Activated CD4-positive, CD25-positive, alpha-beta regulatory T cell treated with anti-CD3 and anti-CD28 coated beads, Interleukin-2, amount 50 U/mL, for 24 hours (primary cell): Measurements from ENCODE around the gene EXOG.
A peak's percentile ranks its signal among the peaks of the same experiment; 100 is the strongest.

Experiments
- ATAC-seq, 2 donors: fragments of 150-1000 bp; cut with Tn5 transposase; one replicate each; pipeline ENCODE4 v1.10.0; 2021; ENCODE audit warnings: mild to moderate bottlenecking in 1 of 2, moderate library complexity in 1 of 2

EXOG gene

GRCh38 chr3:38474928-38475605, 21.1 kb upstream of the EXOG start:
- no peak for ATAC-seq

- ATAC-seq = no peak
These were observed 20.4 kb upstream of the EXOG start for GRCh38 chr3:38475716-38476115.

- no peak for ATAC-seq
These were observed 19.9 kb upstream of the EXOG start for GRCh38 chr3:38476157-38476756.

GRCh38 chr3:38477057-38477820, 18.9 kb upstream of the EXOG start:
- ATAC-seq = no peak

- ATAC-seq = no peak
These were observed 18.2 kb upstream of the EXOG start for GRCh38 chr3:38477839-38478450.

GRCh38 chr3:38478901-38479300, 17.2 kb upstream of the EXOG start:
- no peak for ATAC-seq

GRCh38 chr3:38479431-38480092, 16.6 kb upstream of the EXOG start:
- ATAC-seq = peak; percentile 37 to 59

- ATAC-seq = no peak
These were observed 16.1 kb upstream of the EXOG start for GRCh38 chr3:38480093-38480445.

- ATAC-seq = no peak
These were observed 15.2 kb upstream of the EXOG start for GRCh38 chr3:38480930-38481329.

- no peak for ATAC-seq
These were observed 13.2 kb upstream of the EXOG start for GRCh38 chr3:38482951-38483350.

GRCh38 chr3:38487323-38487722, 8.8 kb upstream of the EXOG start:
- ATAC-seq = no peak

- no peak for ATAC-seq
These were observed 7.2 kb upstream of the EXOG start for GRCh38 chr3:38488949-38489348.

GRCh38 chr3:38489766-38490165, 6.4 kb upstream of the EXOG start:
- no peak for ATAC-seq

GRCh38 chr3:38490281-38491030, 5.7 kb upstream of the EXOG start:
- no peak for ATAC-seq

- no peak for ATAC-seq
These were observed 4.9 kb upstream of the EXOG start for GRCh38 chr3:38491215-38491614.

GRCh38 chr3:38493031-38493430, 3.1 kb upstream of the EXOG start:
- ATAC-seq = no peak

GRCh38 chr3:38497031-38497430, 891 bp downstream of the EXOG start:
- ATAC-seq = no peak

GRCh38 chr3:38500688-38501417, 4.7 kb downstream of the EXOG start:
- ATAC-seq = no peak

- no peak for ATAC-seq
These were observed 11.0 kb downstream of the EXOG start for GRCh38 chr3:38507120-38507519.

GRCh38 chr3:38509732-38510131, 13.6 kb downstream of the EXOG start:
- ATAC-seq = no peak

- no peak for ATAC-seq
These were observed 14.5 kb downstream of the EXOG start for GRCh38 chr3:38510631-38511030.

GRCh38 chr3:38511546-38511945, 15.4 kb downstream of the EXOG start:
- ATAC-seq = no peak
